Stimulated activated CD4-positive, alpha-beta T cell treated with anti-CD3 and anti-CD28 coated beads, Interleukin-15, amount 100 ng/mL, for 24 hours (primary cell): Measurements from ENCODE around the gene TTC7B.
"Not testable (repeated sequence)": the region's sequence is repeated elsewhere in the genome, so short reads cannot be mapped to it uniquely, and the experiment has no call there.

Source experiments
- DNase-seq: peaks from one replicate; pipeline ENCODE4 v3.0.0-alpha.2; 2020

TTC7B gene

GRCh38 chr14:90536511-90537191, 279.6 kb downstream of the TTC7B start:
- no peak for DNase-seq

- DNase-seq, result no peak
Observed at GRCh38 chr14:90536092-90536491, 280.1 kb downstream of the TTC7B start.

GRCh38 chr14:90535556-90536090, 280.6 kb downstream of the TTC7B start:
- DNase-seq, result no peak

GRCh38 chr14:90534838-90535555, 281.2 kb downstream of the TTC7B start:
- DNase-seq, result no peak

GRCh38 chr14:90534091-90534837, 282.0 kb downstream of the TTC7B start:
- DNase-seq, result no peak

GRCh38 chr14:90533591-90534021, 282.6 kb downstream of the TTC7B start:
- no peak for DNase-seq

- DNase-seq, result no peak
Observed at GRCh38 chr14:90532826-90533525, 283.3 kb downstream of the TTC7B start.

GRCh38 chr14:90531497-90531896, 284.7 kb downstream of the TTC7B start:
- DNase-seq, result no peak

- no peak for DNase-seq
Observed at GRCh38 chr14:90530523-90530922, 285.7 kb downstream of the TTC7B start.

- DNase-seq, result no peak
Observed at GRCh38 chr14:90527978-90528377, 288.3 kb downstream of the TTC7B start.

GRCh38 chr14:90526536-90526935, 289.7 kb downstream of the TTC7B start:
- DNase-seq, result not testable (repeated sequence)

- DNase-seq, result not testable (repeated sequence)
Observed at GRCh38 chr14:90525353-90526028, 290.7 kb downstream of the TTC7B start.

GRCh38 chr14:90523961-90524875, 292.0 kb downstream of the TTC7B start:
- DNase-seq, result no peak

GRCh38 chr14:90523544-90523943, 292.7 kb downstream of the TTC7B start:
- DNase-seq, result no peak

- no peak for DNase-seq
Observed at GRCh38 chr14:90522571-90523191, 293.5 kb downstream of the TTC7B start.

GRCh38 chr14:90521930-90522483, 294.2 kb downstream of the TTC7B start:
- DNase-seq, result no peak

- DNase-seq, result no peak
Observed at GRCh38 chr14:90521084-90521929, 294.9 kb downstream of the TTC7B start.

GRCh38 chr14:90520326-90520725, 295.9 kb downstream of the TTC7B start:
- no peak for DNase-seq

GRCh38 chr14:90519262-90519920, 296.8 kb downstream of the TTC7B start:
- DNase-seq, result no peak
